Testis (tissue), 3 donors: ENCODE results near the gene UBE2O. TPM values are rescaled to one million over a fixed set of nuclear protein-coding genes. Genes with fewer than 3 reads are reported as not detected.

ENCODE experiments used
- DNase-seq: peaks from one replicate; pipeline ENCODE4 v3.0.0-alpha.2; 2019
- H3K27ac ChIP-seq, 2 donors: fragments of 200-600 bp; sonication (generic); one replicate each; pipeline ENCODE4 v1.5.1; 2019
- H3K27me3 ChIP-seq: fragments of 200-600 bp; sonication (generic); one replicate; pipeline ENCODE4 v1.5.1; 2019
- H3K36me3 ChIP-seq: fragments of 200-600 bp; sonication (generic); one replicate; pipeline ENCODE4 v1.5.1; 2017; ENCODE audit warnings: low read depth; ENCODE audit errors: missing control alignments
- H3K4me1 ChIP-seq: fragments of 200-600 bp; sonication (generic); one replicate; pipeline ENCODE4 v1.5.1; 2019
- H3K4me3 ChIP-seq, 2 donors: fragments of 200-600 bp; sonication (generic); one replicate each; pipeline ENCODE4 v1.5.1; 2017 to 2019
- H3K9me3 ChIP-seq: fragments of 200-600 bp; sonication (generic); one replicate; pipeline ENCODE4 v1.5.1; 2017
- CTCF ChIP-seq, 3 experiments: fragments of 450-650 bp in 2 of 3; fragments of 200-600 bp in 1 of 3; sonication (generic) in 1 of 3; IDR thresholded peaks; one replicate each; pipeline ENCODE4 v1.5.1; 2016 to 2019; ENCODE audit warnings: antibody characterized with exemption in 3 of 3, mild to moderate bottlenecking in 2 of 3, moderate library complexity in 1 of 3
- POLR2A ChIP-seq: fragments of 450-650 bp; IDR thresholded peaks from one replicate; pipeline ENCODE4 v1.6.1; 2017; ENCODE audit warnings: antibody characterized with exemption, mild to moderate bottlenecking, moderate library complexity
- WGBS, 2 donors: methylation state at CpG; one replicate each; pipeline ENCODE4 v1.1.5; 2018; 5-methylcytosine and 5-hydroxymethylcytosine counted together
- intact Hi-C: fragments of 100-400 bp; cut with DNase I; formaldehyde crosslinking; loops from one replicate; pipeline ENCODE4 v1.15.1; 2023; ENCODE audit warnings: low total_unique reads
- polyA plus RNA-seq: library from polyadenylated mRNA; stranded (reverse); fragments of 350-450 nt; fragmentation: Illumina TruSeq; extraction: RNeasy Lipid Tissue Mini Kit (QIAGEN cat#74804); gene quantifications from one replicate; pipeline ENCODE4 v1.2.3, GENCODE V29; 2014; ENCODE audit warnings: low read depth, low replicate concordance; ENCODE audit not compliant: insufficient read depth
- total RNA-seq, 2 donors: library from RNA; depleted of rRNA; stranded (reverse); fragments of >200 nt; gene quantifications; one replicate each; pipeline ENCODE4 v1.2.3, GENCODE V29; 2016

The UBE2O gene
- total and polyA plus RNA-seq, 3 donors from 2014 or later, result 40.6 to 58.0 (median 56.6) TPM

- no peaks in the 10 kb centered on the region for H3K4me1 ChIP-seq
- H3K9me3 ChIP-seq, result no peaks in the 10 kb centered on the region
- 84% methylated on average over 13 of the region's 13 CpGs for WGBS, 2 donors
- no peak for DNase-seq
- no peaks in the 10 kb centered on the region for H3K27me3 ChIP-seq
- intact Hi-C loops, result no loop called here
- TF ChIP-seq POLR2A, result no peak
- TF ChIP-seq CTCF (IDR thresholded peaks at IDR 0.05), result no peak
- no peaks in the 10 kb centered on the region for H3K36me3 ChIP-seq
- no peak overlapping the region for H3K4me3 ChIP-seq
- no peak overlapping the region for H3K27ac ChIP-seq
These were observed 11.1 kb downstream of the UBE2O start for GRCh38 chr17:76441686-76442340.

GRCh38 chr17:76440751-76441362, 12.1 kb downstream of the UBE2O start:
- Histone ChIP-seq H3K4me3 (no peak overlapping the region), H3K27ac (no peak overlapping the region), H3K9me3 (no peaks in the 10 kb centered on the region), H3K4me1 (no peaks in the 10 kb centered on the region), H3K36me3 (no peaks in the 10 kb centered on the region), H3K27me3 (no peaks in the 10 kb centered on the region)
- TF ChIP-seq CTCF (IDR thresholded peaks at IDR 0.05) (no peak), POLR2A (no peak)
- intact Hi-C loops, result no loop called here
- DNase-seq, result no peak
- 50 to 61% methylated on average over 2 of the region's 2 CpGs for WGBS, 2 donors

GRCh38 chr17:76439314-76439928, 13.5 kb downstream of the UBE2O start:
- TF ChIP-seq CTCF (IDR thresholded peaks at IDR 0.05), result no peak
- TF ChIP-seq POLR2A, result no peak
- H3K27ac ChIP-seq, result no peak overlapping the region
- H3K4me1 ChIP-seq, result no peaks in the 10 kb centered on the region
- 88 to 96% methylated on average over 6 of the region's 6 CpGs for WGBS, 2 donors
- no peak overlapping the region for H3K4me3 ChIP-seq
- H3K9me3 ChIP-seq, result no peaks in the 10 kb centered on the region
- H3K36me3 ChIP-seq, result no peaks in the 10 kb centered on the region
- no peak for DNase-seq
- intact Hi-C loops, result no loop called here
- no peaks in the 10 kb centered on the region for H3K27me3 ChIP-seq

- H3K4me3 ChIP-seq, result no peak overlapping the region
- no peaks in the 10 kb centered on the region for H3K4me1 ChIP-seq
- no peaks in the 10 kb centered on the region for H3K9me3 ChIP-seq
- TF ChIP-seq CTCF (IDR thresholded peaks at IDR 0.05), result no peak
- TF ChIP-seq POLR2A, result no peak
- no peak for DNase-seq
- H3K27me3 ChIP-seq, result no peaks in the 10 kb centered on the region
- no peak overlapping the region for H3K27ac ChIP-seq
- WGBS, 2 donors, result 89 to 92% methylated on average over 9 of the region's 9 CpGs
- intact Hi-C loops, result no loop called here
- no peaks in the 10 kb centered on the region for H3K36me3 ChIP-seq
These were observed 14.0 kb downstream of the UBE2O start for GRCh38 chr17:76438906-76439305.
